ENCODE data around the gene SPATS2L. TPM values are rescaled to one million over a fixed set of nuclear protein-coding genes. Genes with fewer than 3 reads are reported as not detected.
A peak's percentile ranks its signal among the peaks of the same experiment; 100 is the strongest.

Gene SPATS2L
- total and polyA plus RNA-seq, 2 of the 13 experiments (the other 11 are each of a cell fraction or from before 2014, with no cell fraction given), result 154 to 212 TPM

- no peak for TF ChIP-seq ATF7 (IDR thresholded peaks at IDR 0.05)
- no peak for TF ChIP-seq ATF7 (CRISPR knock-in tag; IDR thresholded peaks at IDR 0.05)
- TF ChIP-seq ZSCAN21 (CRISPR knock-in tag; IDR thresholded peaks at IDR 0.05; ENCODE audit: borderline replicate concordance), result peak; percentile 73
- no peak for TF ChIP-seq PHB2 (IDR thresholded peaks at IDR 0.05; ENCODE audit: partially characterized antibody)
- 0 out of 2 replicates have a peak, but pooled peaks have one; percentile 32 for TF ChIP-seq ZNF276 (CRISPR knock-in tag; IDR thresholded peaks at IDR 0.05; ENCODE audit: low read depth)
- TF ChIP-seq, protein P1, sequence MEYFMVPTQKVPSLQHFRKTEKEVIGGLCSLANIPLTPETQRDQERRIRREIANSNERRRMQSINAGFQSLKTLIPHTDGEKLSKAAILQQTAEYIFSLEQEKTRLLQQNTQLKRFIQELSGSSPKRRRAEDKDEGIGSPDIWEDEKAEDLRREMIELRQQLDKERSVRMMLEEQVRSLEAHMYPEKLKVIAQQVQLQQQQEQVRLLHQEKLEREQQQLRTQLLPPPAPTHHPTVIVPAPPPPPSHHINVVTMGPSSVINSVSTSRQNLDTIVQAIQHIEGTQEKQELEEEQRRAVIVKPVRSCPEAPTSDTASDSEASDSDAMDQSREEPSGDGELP (IDR thresholded peaks at IDR 0.05; ENCODE audit: borderline replicate concordance, low read depth), result 0 out of 2 replicates have a peak, but pooled peaks have one; percentile 4
- peak; percentile 73 for TF ChIP-seq FOXK1 (CRISPR knock-in tag; IDR thresholded peaks at IDR 0.05; ENCODE audit: borderline replicate concordance, low read depth)
- 0 out of 2 replicates have a peak, but pooled peaks have one; percentile 47 for TF ChIP-seq ZNF121 (CRISPR knock-in tag; IDR thresholded peaks at IDR 0.05)
- TF ChIP-seq THYN1 (CRISPR knock-in tag; IDR thresholded peaks at IDR 0.05; ENCODE audit: borderline replicate concordance, low read depth), result no peak
- TF ChIP-seq YEATS4 (CRISPR knock-in tag; IDR thresholded peaks at IDR 0.05; ENCODE audit: borderline replicate concordance), result peak; percentile 65
- TF ChIP-seq, protein P2, sequence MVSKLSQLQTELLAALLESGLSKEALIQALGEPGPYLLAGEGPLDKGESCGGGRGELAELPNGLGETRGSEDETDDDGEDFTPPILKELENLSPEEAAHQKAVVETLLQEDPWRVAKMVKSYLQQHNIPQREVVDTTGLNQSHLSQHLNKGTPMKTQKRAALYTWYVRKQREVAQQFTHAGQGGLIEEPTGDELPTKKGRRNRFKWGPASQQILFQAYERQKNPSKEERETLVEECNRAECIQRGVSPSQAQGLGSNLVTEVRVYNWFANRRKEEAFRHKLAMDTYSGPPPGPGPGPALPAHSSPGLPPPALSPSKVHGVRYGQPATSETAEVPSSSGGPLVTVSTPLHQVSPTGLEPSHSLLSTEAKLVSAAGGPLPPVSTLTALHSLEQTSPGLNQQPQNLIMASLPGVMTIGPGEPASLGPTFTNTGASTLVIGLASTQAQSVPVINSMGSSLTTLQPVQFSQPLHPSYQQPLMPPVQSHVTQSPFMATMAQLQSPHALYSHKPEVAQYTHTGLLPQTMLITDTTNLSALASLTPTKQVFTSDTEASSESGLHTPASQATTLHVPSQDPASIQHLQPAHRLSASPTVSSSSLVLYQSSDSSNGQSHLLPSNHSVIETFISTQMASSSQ (IDR thresholded peaks at IDR 0.05; ENCODE audit: low read depth), result peak; percentile 35; the same call in 1 of the 2 replicates
- TF ChIP-seq, protein P2 (CRISPR knock-in tag; IDR thresholded peaks at IDR 0.05; ENCODE audit: borderline replicate concordance), result peak; percentile 62; the same call in 1 of the 2 replicates
- no peak for TF ChIP-seq RAD51 (IDR thresholded peaks at IDR 0.05; ENCODE audit: borderline replicate concordance)
- no peak for TF ChIP-seq ZFYVE20 (CRISPR knock-in tag; IDR thresholded peaks at IDR 0.05; ENCODE audit: borderline replicate concordance, low read depth)
- TF ChIP-seq GATAD2A (CRISPR knock-in tag; IDR thresholded peaks at IDR 0.05), result peak; percentile 96
- no peak for TF ChIP-seq RELA (CRISPR knock-in tag; IDR thresholded peaks at IDR 0.05)
- peak; percentile 39; the same call in 1 of the 2 replicates for TF ChIP-seq ZBTB43 (CRISPR knock-in tag; conservative IDR thresholded peaks at IDR 0.05)
- peak; percentile 60; the same call in 1 of the 2 replicates for TF ChIP-seq ERF (CRISPR knock-in tag; IDR thresholded peaks at IDR 0.05)
- no peak for TF ChIP-seq ZNF740 (CRISPR knock-in tag; IDR thresholded peaks at IDR 0.05)
- TF ChIP-seq XBP1 (CRISPR knock-in tag; IDR thresholded peaks at IDR 0.05), result no peak
- no peak; the same call in 1 of the 2 replicates for TF ChIP-seq ZNF761 (CRISPR knock-in tag; conservative IDR thresholded peaks at IDR 0.05)
These were observed at the start of gene SPATS2L (continued) for GRCh38 chr2:200306196-200306930.
